Vagina (tissue), 2 donors: ENCODE measurements around the gene CRISPLD2. TPM values are rescaled to one million over a fixed set of nuclear protein-coding genes. Genes with fewer than 3 reads are reported as not detected.

Source experiments
- DNase-seq, 2 donors: peaks; one replicate each; pipeline ENCODE4 v3.0.0-alpha.2; 2017; ENCODE audit errors: extremely low spot score in 2 of 2
- H3K27ac ChIP-seq: fragments of 200-600 bp; sonication (generic); one replicate; pipeline ENCODE4 v1.5.1; 2019
- H3K27me3 ChIP-seq: fragments of 200-600 bp; sonication (generic); one replicate; pipeline ENCODE4 v1.5.1; 2019
- H3K36me3 ChIP-seq, 2 donors: fragments of 200-600 bp; sonication (generic); one replicate each; pipeline ENCODE4 v1.5.1; 2017 to 2019
- H3K4me1 ChIP-seq: fragments of 200-600 bp; sonication (generic); one replicate; pipeline ENCODE4 v1.5.1; 2019
- H3K4me3 ChIP-seq, 2 donors: fragments of 200-600 bp; sonication (generic); 1 replicate in 1 of 2; 2 replicates in 1 of 2; pipeline ENCODE4 v1.5.1; 2016 to 2019
- H3K9me3 ChIP-seq: fragments of 200-600 bp; sonication (generic); one replicate; pipeline ENCODE4 v1.5.1; 2019
- CTCF ChIP-seq, 3 experiments: fragments of 450-650 bp in 2 of 3; fragments of 200-600 bp in 1 of 3; sonication (generic) in 1 of 3; IDR thresholded peaks; one replicate each; pipeline ENCODE4 v1.5.1; 2017 to 2019; ENCODE audit warnings: antibody characterized with exemption in 3 of 3, mild to moderate bottlenecking in 2 of 3, moderate library complexity in 2 of 3
- POLR2A ChIP-seq, 2 donors: fragments of 450-650 bp; IDR thresholded peaks; one replicate each; pipeline ENCODE4 v1.6.1; 2017; ENCODE audit warnings: antibody characterized with exemption in 2 of 2, mild to moderate bottlenecking in 2 of 2, moderate library complexity in 2 of 2
- POLR2AphosphoS5 ChIP-seq, 2 donors: sonication (generic); formaldehyde crosslinking; IDR thresholded peaks; one replicate each; pipeline ENCODE4 v1.9.0; 2017; ENCODE audit warnings: antibody characterized with exemption in 2 of 2, mild to moderate bottlenecking in 2 of 2, low read depth in 1 of 2; ENCODE audit not compliant: insufficient read depth in 1 of 2
- intact Hi-C: fragments of 100-400 bp; cut with DNase I; formaldehyde crosslinking; loops from one replicate; pipeline ENCODE4 v1.15.1; 2023
- total RNA-seq: library from RNA; depleted of rRNA; stranded (reverse); fragments of >200 nt; gene quantifications from one replicate; pipeline ENCODE4 v1.2.3, GENCODE V29; 2016

The CRISPLD2 gene
- total RNA-seq, 1 donor from 2014 or later: 320 TPM

- Histone ChIP-seq H3K4me1 (peaks cover 33% of the 10 kb centered on the region), H3K27me3 (no peaks in the 10 kb centered on the region), H3K4me3 (no peak overlapping the region), H3K27ac (peak overlapping the region; percentile 40), H3K36me3 (no peaks in the 10 kb centered on the region), H3K9me3 (no peaks in the 10 kb centered on the region)
- intact Hi-C loops: no loop called here
- DNase-seq: no peak
- TF ChIP-seq POLR2A (IDR thresholded peaks at IDR 0.05) (no peak), CTCF (IDR thresholded peaks at IDR 0.05) (no peak), POLR2AphosphoS5 (IDR thresholded peaks at IDR 0.05; ENCODE audit: insufficient read depth in 1 of 2, low read depth in 1 of 2) (no peak)
Measured at GRCh38 chr16:84947996-84948850, 128.4 kb downstream of the CRISPLD2 start.

GRCh38 chr16:84948851-84949610 is 129.2 kb downstream of the CRISPLD2 start:
- Histone ChIP-seq H3K36me3 (no peaks in the 10 kb centered on the region), H3K27ac (no peak overlapping the region), H3K4me3 (no peak overlapping the region), H3K9me3 (no peaks in the 10 kb centered on the region), H3K4me1 (peaks cover 38% of the 10 kb centered on the region), H3K27me3 (no peaks in the 10 kb centered on the region)
- no peak for DNase-seq
- intact Hi-C loops: no loop called here
- TF ChIP-seq POLR2A (IDR thresholded peaks at IDR 0.05) (no peak), CTCF (IDR thresholded peaks at IDR 0.05) (no peak), POLR2AphosphoS5 (IDR thresholded peaks at IDR 0.05; ENCODE audit: insufficient read depth in 1 of 2, low read depth in 1 of 2) (no peak)

GRCh38 chr16:84949772-84950436 is 130.1 kb downstream of the CRISPLD2 start:
- Histone ChIP-seq H3K9me3 (no peaks in the 10 kb centered on the region), H3K27ac (no peak overlapping the region), H3K4me3 (no peak overlapping the region), H3K36me3 (no peaks in the 10 kb centered on the region), H3K27me3 (no peaks in the 10 kb centered on the region), H3K4me1 (peaks cover 38% of the 10 kb centered on the region)
- DNase-seq: no peak
- no peak for TF ChIP-seq POLR2A (IDR thresholded peaks at IDR 0.05)
- TF ChIP-seq POLR2AphosphoS5 (IDR thresholded peaks at IDR 0.05; ENCODE audit: insufficient read depth in 1 of 2, low read depth in 1 of 2): no peak
- no peak for TF ChIP-seq CTCF (IDR thresholded peaks at IDR 0.05)
- intact Hi-C loops: loop anchor here (5.0 kb wide), 1 partner anchor 193 kb away; no protein-coding TSS in a partner anchor

GRCh38 chr16:84950906-84951305 is 131.1 kb downstream of the CRISPLD2 start:
- no peak for TF ChIP-seq POLR2AphosphoS5 (IDR thresholded peaks at IDR 0.05; ENCODE audit: insufficient read depth in 1 of 2, low read depth in 1 of 2)
- TF ChIP-seq POLR2A (IDR thresholded peaks at IDR 0.05): no peak
- no peak for TF ChIP-seq CTCF (IDR thresholded peaks at IDR 0.05)
- H3K9me3 ChIP-seq: no peaks in the 10 kb centered on the region
- intact Hi-C loops: loop anchor here (5.0 kb wide), 1 partner anchor 194 kb away; no protein-coding TSS in a partner anchor
- no peak overlapping the region for H3K27ac ChIP-seq
- H3K36me3 ChIP-seq: no peaks in the 10 kb centered on the region
- H3K4me1 ChIP-seq: peaks cover 38% of the 10 kb centered on the region
- DNase-seq: no peak
- H3K27me3 ChIP-seq: no peaks in the 10 kb centered on the region
- no peak overlapping the region for H3K4me3 ChIP-seq
